ENCODE results near the gene CHST13.

The CHST13 gene

GRCh38 chr3:126535636-126536035, 11.7 kb downstream of the CHST13 start:
- intact Hi-C loops (cut with DNase I) = no loop called here
- DNase-seq = peak in 1 of 42 donors; percentile 3

DNA sequence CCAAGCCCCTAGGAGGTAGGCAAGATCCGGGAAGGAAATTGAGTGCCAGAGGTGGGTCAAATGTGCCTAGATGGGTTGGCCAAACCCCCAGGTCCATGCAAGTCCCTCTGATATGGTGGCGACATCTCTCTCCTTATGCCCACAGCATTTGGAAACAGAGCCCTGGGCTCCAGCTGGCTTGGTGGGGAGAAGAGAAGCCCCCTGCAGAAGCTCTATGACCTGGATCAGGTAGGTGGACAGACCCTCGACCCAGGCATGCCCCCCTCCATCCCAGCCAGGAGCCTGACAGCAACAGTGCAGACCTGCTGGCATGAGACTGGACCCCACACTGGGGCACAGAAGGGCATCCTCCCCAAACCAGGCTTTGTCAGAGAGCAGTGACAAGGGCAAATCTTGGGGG, 12.2 kb downstream of the CHST13 start:
- DNase-seq = peak in 1 of 42 donors; percentile 5
- intact Hi-C loops (cut with DNase I) = no loop called here

GRCh38 chr3:126537116-126537729, 13.3 kb downstream of the CHST13 start:
- intact Hi-C loops (cut with DNase I) = no loop called here
- DNase-seq = peak in 7 of 42 donors; percentile 1 to 33 (median 4)

DNA sequence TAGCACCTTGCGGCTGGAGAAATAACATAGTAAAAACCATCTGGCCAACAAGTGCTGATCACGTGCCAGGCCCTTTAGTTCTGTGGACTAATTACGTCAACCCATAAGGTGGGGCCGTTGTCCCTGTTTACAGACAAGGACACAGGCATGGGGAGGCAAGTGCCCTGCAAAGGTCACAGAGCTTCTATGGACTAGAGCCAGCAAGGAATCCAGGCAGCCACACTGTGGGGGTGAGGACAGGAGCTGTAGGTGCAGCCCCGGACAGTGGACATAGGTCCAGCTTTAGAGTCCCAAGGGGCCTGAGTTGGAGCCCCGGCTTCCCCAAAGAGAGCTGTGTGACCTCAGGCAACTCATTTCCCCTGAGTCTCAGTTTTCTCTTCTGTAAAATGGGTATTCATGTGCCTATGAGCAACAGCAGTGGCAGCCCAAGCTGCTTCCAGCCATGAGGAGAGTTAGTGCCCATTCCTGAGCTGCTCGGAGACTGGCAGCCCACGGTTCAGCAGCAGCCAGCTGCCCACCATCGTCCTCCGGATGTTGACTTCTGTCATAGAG, 13.9 kb downstream of the CHST13 start:
- intact Hi-C loops (cut with DNase I) = no loop called here
- DNase-seq = peak in 6 of 42 donors; percentile 4 to 25 (median 10)

DNA sequence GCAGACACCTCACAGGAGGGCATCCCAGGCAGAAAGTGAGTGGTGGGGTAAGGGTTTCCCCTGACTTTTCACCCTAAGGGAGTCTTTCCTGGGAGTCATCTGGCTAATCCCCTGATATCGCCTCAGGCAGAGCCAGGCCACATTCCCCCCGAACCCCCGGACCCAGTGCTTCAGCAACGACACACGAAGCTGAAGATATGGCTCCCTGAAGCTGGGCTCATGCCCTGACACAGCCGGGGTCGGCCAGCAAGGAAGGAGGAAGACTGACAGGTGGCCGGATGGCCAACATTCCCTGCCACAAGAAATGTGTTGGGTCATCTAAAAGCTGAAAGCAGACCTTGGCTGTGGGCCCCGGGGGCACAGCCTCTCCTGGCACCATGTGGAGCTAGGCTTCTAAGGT, 14.4 kb downstream of the CHST13 start:
- intact Hi-C loops (cut with DNase I) = no loop called here
- peak in 13 of 42 donors; percentile 4 to 39 (median 12) for DNase-seq

DNA sequence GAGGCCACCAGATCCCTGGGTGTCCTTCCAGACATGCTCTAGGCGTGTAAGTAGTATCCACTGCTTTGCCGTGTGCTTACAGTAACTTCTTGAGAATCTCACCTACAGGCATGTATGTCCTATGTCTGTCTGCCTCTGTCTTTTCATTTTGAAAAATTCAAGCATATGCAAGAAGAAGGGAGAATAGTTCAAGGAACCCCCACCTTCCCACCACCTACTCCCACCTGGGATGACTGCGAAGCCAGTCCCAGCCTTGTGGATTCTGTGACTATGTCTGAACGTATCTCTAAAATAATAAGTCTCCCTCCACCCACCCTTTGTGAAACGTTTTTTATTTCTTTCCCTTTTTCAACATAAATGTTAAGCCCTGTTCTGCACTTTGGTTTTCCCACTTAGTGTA, 15.0 kb downstream of the CHST13 start:
- intact Hi-C loops (cut with DNase I) = no loop called here
- peak in 24 of 42 donors; percentile 11 to 77 (median 41) for DNase-seq

DNA sequence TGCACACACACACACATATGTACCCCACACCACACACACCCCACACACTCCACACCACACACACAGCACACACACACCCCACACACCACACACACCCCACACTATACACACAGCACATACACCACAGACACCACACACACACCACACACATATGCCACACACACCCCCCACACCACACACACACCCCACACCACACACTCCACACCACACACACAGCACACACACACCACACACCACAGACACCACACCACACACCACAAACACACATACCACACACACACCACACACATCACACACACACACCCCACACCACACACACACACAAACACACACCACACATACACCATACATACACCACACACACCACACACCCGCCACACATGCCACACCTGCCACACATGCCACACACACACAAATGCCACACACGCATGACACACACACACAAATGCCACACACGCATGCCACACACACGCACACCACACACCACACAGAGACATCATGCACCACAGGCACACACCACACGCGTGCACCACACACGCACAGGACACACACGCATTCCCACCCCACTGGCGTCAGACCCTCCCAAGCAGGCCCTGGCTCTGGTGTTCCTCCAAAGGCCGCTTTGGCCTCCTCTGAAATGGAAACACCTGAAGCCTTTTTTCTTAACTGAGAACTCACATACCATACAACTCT, 15.7 kb downstream of the CHST13 start:
- DNase-seq = peak in 12 of 42 donors; percentile 2 to 18 (median 6)
- intact Hi-C loops (cut with DNase I) = no loop called here

DNA sequence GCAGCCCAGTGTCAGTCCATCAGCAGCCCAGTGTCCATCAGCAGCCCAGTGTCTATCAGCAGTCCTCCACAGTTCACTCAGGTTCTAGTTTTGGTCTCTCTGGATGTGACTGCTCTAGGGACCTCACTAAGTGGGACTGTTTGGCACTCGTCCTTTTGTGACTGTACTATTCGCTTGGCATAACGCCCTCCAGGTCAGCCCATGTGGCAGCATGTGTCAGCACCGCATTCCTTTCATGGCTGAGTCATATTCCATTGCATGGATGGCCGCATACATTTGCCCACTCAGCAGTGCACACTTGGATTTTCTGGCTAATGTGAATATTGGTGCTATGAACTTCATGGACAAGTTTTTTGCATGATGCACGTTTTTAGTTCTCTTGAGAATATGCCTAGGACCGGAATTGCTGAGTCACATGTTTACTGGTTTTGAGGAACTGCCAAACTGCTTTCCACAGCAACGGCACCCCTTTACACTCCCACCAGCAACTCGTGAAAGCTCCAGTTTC, 16.4 kb downstream of the CHST13 start:
- DNase-seq = peak in 14 of 42 donors; percentile 1 to 27 (median 14)
- intact Hi-C loops (cut with DNase I) = no loop called here

- DNase-seq = peak in 16 of 42 donors; percentile 1 to 36 (median 9)
- intact Hi-C loops (cut with DNase I) = no loop called here
Measured at GRCh38 chr3:126540951-126541627, 17.1 kb downstream of the CHST13 start.

GRCh38 chr3:126541628-126542339, 17.8 kb downstream of the CHST13 start:
- intact Hi-C loops (cut with DNase I) = no loop called here
- peak in 20 of 42 donors; percentile 1 to 34 (median 7) for DNase-seq

DNA sequence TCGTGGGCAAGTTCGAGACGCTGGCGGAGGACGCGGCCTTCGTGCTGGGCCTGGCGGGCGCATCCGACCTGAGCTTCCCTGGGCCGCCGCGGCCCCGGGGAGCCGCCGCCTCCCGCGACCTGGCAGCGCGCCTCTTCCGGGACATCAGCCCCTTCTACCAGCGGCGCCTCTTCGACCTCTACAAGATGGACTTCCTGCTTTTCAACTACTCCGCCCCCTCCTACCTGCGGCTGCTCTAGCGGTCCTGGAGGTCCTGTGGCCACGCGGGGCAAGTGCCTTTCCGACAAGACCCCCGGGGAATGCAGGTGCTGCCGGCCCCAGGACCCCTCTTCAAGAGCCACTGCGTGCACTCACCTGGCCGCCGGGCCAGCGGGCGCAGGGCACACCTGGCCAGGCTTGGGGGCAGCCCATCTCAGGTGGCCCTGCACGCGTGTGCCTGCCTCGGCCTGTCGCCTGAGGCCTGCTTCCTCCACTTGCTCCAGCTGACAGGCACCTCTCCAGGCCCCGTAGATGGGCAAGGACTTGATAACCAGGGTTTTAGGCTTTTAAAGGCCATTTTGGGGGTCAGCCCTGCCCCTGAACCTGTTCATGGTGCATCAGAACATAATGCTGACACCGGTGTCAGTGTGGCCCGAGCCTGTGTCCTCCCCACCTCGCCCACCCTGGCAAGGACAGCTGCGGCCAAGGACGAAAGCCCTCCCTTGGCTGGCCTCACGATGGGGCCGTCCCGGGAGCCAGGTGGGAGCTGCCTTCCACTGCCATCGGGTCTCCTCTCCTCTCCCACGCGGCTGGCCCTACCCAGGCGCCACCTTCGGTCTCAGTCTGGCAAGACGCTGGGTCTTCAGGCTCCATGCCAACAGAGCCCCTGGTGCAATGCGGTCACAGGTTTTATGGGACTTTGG, 18.6 kb downstream of the CHST13 start:
- peak in 23 of 42 donors; percentile 1 to 38 (median 9) for DNase-seq
- intact Hi-C loops (cut with DNase I) = no loop called here

GRCh38 chr3:126543457-126544061, 19.6 kb downstream of the CHST13 start:
- intact Hi-C loops (cut with DNase I) = no loop called here
- DNase-seq = peak in 18 of 42 donors; percentile 1 to 15 (median 5)

DNA sequence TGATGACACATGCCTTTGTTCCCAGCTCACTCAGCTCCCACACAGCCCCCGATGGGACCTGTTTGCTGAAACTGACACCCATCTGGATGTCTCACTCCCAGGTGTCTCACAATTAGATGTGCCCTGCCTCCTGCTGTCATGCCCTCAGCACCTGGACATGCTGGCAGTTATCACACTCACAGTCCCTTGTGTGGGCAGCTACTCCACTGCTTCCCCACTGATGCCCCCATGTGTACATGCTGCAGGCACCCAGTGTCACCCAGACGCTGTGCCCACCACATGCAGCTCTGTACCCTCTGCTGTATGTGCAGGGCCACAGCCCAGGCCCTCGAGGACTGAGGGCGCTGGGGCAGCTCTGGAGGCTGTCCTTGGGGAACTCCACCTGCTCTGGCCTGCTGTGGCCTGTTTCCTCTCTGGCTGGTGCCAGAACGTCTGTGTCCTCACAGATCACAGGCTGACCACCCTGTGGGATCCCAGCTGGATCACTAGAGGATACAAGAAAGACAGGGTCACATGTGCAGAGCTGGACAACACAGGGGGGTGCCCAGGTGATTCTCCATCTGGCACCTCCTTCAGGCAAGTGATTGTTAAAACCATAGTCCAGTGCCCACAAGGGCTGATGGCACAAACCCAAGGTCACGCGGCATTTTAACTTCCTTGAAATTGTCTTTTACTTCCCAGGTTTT, 20.8 kb downstream of the CHST13 start:
- DNase-seq = peak in 22 of 42 donors; percentile 2 to 32 (median 13)
- intact Hi-C loops (cut with DNase I) = loop anchor here (5.0 kb wide), 1 partner anchor 403 kb away; no protein-coding TSS in a partner anchor

- intact Hi-C loops (cut with DNase I) = loop anchor here (5.0 kb wide), 1 partner anchor 402 kb away; no protein-coding TSS in a partner anchor
- peak in 16 of 42 donors; percentile 2 to 24 (median 8) for DNase-seq
Measured at GRCh38 chr3:126545544-126545943, 21.6 kb downstream of the CHST13 start.

DNA sequence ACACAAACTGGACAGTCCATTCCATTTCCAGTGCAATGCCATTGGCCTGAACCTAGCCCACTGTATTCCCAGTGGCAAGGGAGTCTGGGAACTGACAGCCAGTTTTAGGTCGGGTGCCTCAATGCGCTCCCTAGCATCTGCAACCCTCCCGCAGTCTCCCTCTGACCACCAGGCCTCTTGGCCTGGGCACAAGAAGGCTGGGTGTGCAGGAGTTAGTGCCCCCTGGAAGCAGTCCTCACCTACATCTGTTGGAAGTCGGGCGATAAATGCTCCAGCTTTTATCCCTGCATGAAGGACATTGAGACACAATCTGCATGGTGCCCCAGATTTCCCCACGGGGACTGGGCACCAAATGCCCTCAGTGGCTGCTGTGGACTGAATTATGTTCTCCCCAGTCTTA, 22.1 kb downstream of the CHST13 start:
- intact Hi-C loops (cut with DNase I) = loop anchor here (5.0 kb wide), 1 partner anchor 401 kb away; no protein-coding TSS in a partner anchor
- DNase-seq = peak in 12 of 42 donors; percentile 2 to 27 (median 8)

GRCh38 chr3:126546549-126547239, 22.7 kb downstream of the CHST13 start:
- intact Hi-C loops (cut with DNase I) = loop anchor here (5.0 kb wide), 1 partner anchor 401 kb away; no protein-coding TSS in a partner anchor
- peak in 13 of 42 donors; percentile 0 to 15 (median 5) for DNase-seq
